Body of pancreas (tissue), 4 donors: ENCODE measurements around the gene ERAS. TPM values are rescaled to one million over a fixed set of nuclear protein-coding genes. Genes with fewer than 3 reads are reported as not detected.

Source experiments
- ATAC-seq: fragments of 150-250 bp; one replicate; pipeline ENCODE4 v1.9.1; 2016
- DNase-seq, 4 donors: peaks; one replicate each; pipeline ENCODE4 v3.0.0-alpha.2; 2019
- H3K27ac ChIP-seq, 4 donors: fragments of 200-600 bp; sonication (generic); 1 replicate in 3 of 4; 2 replicates in 1 of 4; pipeline versions ENCODE4 v1.5.1 to v1.6.1; 2016 to 2019; ENCODE audit warnings: mild to moderate bottlenecking in 1 of 4, mixed read lengths in 1 of 4, moderate library complexity in 1 of 4
- H3K27me3 ChIP-seq, 2 donors: fragments of 200-600 bp; sonication (generic); one replicate each; pipeline ENCODE4 v1.6.0; 2016; ENCODE audit warnings: mild to moderate bottlenecking in 1 of 2
- H3K36me3 ChIP-seq, 2 donors: fragments of 200-600 bp; sonication (generic); replicated peaks in 1 of 2; 2 replicates each; pipeline ENCODE4 v1.5.1; 2016; ENCODE audit warnings: low read depth in 2 of 2; ENCODE audit not compliant: insufficient read depth in 1 of 2
- H3K4me1 ChIP-seq: fragments of 200-600 bp; sonication (generic); one replicate; pipeline ENCODE4 v1.6.0; 2016
- H3K4me3 ChIP-seq, 2 donors: fragments of 200-600 bp; sonication (generic); 1 replicate in 1 of 2; 2 replicates in 1 of 2; pipeline ENCODE4 v1.5.1; 2016 to 2019
- H3K9me3 ChIP-seq, 3 donors: fragments of 200-600 bp; sonication (generic); 1 replicate in 2 of 3; 2 replicates in 1 of 3; pipeline ENCODE4 v1.5.1; 2016
- POLR2A ChIP-seq, 3 donors: fragments of 450-650 bp; IDR thresholded peaks; one replicate each; pipeline ENCODE4 v1.6.1; 2016; ENCODE audit warnings: antibody characterized with exemption in 3 of 3, mild to moderate bottlenecking in 2 of 3
- WGBS, 2 donors: methylation state at CpG; one replicate each; pipeline ENCODE4 v1.1.5; 2017; 5-methylcytosine and 5-hydroxymethylcytosine counted together
- intact Hi-C: fragments of 100-400 bp; cut with DNase I; formaldehyde crosslinking; loops from one replicate; pipeline ENCODE4 v1.15.1; 2023
- total RNA-seq, 2 donors: library from RNA; depleted of rRNA; stranded (reverse); fragments of >200 nt; gene quantifications; one replicate each; pipeline ENCODE4 v1.1.0, GENCODE V29; 2016
- TF ChIP-seq, protein P1 (sequence below), 7 experiments: fragments of 450-650 bp in 4 of 7; fragments of 200-600 bp in 3 of 7; sonication (generic) in 3 of 7; IDR thresholded peaks; one replicate each; pipeline ENCODE4 v1.5.1; 2016 to 2019; ENCODE audit warnings: antibody characterized with exemption in 7 of 7

ERAS gene
- total RNA-seq, 2 donors from 2014 or later, result not detected

DNA sequence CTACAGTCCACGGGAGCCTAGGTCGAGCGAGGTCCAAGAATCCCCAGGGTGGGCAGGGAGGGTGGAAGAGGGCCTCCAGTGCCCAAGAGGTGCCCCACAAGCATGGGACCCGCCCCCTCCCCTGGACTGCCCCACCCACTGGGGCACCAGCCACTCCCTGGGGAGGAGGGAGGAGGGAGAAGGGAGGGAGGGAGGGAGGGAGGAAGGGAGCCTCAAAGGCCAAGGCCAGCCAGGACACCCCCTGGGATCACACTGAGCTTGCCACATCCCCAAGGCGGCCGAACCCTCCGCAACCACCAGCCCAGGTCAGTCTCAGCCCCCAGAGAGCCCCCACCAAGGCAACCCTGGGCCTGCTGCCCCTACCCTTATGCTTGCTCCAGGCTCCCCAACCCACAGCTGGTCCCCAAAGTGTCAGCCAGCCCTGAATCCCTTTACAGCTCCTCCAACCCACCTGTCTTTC lies 39.9 kb upstream of the ERAS start, which contains the start of gene GATA1:
GATA1 (plus strand) TSS at position 250 of the 460 bp plus-strand sequence. CDS start 4,520 bp downstream, outside the sequence.
- Histone ChIP-seq H3K4me1 (no peaks in the 10 kb centered on the region), H3K27ac (no peak within 1 kb of the TSS), H3K27me3 (no peaks in the 10 kb centered on the region), H3K4me3 (no peak within 1 kb of the TSS), H3K9me3 (no peaks in the 10 kb centered on the region), H3K36me3 (no peaks in the 10 kb centered on the region)
- ATAC-seq, result no peak
- intact Hi-C loops, result no loop called here
- no peak for DNase-seq
- 69% methylated on average over 6 of the region's 7 CpGs; no CpG with 5 or more reads in 1 of the 2 donors for WGBS, 2 donors
- no peak for TF ChIP-seq POLR2A (IDR thresholded peaks at IDR 0.05)
- TF ChIP-seq, protein P1, sequence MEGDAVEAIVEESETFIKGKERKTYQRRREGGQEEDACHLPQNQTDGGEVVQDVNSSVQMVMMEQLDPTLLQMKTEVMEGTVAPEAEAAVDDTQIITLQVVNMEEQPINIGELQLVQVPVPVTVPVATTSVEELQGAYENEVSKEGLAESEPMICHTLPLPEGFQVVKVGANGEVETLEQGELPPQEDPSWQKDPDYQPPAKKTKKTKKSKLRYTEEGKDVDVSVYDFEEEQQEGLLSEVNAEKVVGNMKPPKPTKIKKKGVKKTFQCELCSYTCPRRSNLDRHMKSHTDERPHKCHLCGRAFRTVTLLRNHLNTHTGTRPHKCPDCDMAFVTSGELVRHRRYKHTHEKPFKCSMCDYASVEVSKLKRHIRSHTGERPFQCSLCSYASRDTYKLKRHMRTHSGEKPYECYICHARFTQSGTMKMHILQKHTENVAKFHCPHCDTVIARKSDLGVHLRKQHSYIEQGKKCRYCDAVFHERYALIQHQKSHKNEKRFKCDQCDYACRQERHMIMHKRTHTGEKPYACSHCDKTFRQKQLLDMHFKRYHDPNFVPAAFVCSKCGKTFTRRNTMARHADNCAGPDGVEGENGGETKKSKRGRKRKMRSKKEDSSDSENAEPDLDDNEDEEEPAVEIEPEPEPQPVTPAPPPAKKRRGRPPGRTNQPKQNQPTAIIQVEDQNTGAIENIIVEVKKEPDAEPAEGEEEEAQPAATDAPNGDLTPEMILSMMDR (IDR thresholded peaks at IDR 0.05), result no peak

DNA sequence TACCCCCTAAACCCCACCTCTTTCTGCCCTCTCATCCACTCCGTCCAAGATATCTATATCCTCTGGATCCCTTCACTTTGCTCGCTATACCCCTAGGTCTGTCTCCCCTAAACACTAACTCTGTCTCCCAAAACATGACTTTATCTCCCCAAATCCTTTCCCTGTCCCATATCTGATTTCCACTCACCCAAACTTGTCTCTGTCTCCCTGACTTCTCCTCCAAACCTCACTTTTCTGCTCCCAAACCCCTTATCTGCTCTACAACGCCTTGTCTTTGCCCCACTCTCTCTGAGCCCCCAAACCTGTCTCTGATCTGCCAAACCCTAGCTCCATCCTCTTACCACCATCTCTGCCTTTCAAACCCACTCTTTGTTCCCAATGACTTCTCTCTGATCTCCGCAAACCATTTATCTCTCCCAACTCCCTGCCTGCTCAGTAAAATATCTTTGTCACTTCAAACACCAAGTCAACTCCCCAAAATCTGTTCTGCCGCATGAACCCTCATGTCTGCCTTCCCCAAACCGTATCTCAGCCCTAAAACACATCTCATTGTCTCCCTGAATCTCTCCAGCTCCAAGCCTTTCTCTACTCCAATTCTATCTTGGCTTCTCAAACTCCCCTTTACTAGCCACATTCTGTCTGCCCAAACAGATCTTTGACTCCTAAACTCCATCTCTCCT lies 39.3 kb upstream of the ERAS start:
- no peak for TF ChIP-seq POLR2A (IDR thresholded peaks at IDR 0.05)
- TF ChIP-seq, protein P1 (IDR thresholded peaks at IDR 0.05), result no peak
- no peak overlapping the region for H3K4me3 ChIP-seq
- H3K36me3 ChIP-seq, result no peaks in the 10 kb centered on the region
- WGBS, 2 donors, result 44 to 57% methylated on average over 4 to 6 of the region's 6 CpGs
- H3K27me3 ChIP-seq, result no peaks in the 10 kb centered on the region
- H3K9me3 ChIP-seq, result no peaks in the 10 kb centered on the region
- ATAC-seq (no peak), DNase-seq (no peak)
- no peaks in the 10 kb centered on the region for H3K4me1 ChIP-seq
- H3K27ac ChIP-seq, result no peak overlapping the region
- intact Hi-C loops, result no loop called here

DNA sequence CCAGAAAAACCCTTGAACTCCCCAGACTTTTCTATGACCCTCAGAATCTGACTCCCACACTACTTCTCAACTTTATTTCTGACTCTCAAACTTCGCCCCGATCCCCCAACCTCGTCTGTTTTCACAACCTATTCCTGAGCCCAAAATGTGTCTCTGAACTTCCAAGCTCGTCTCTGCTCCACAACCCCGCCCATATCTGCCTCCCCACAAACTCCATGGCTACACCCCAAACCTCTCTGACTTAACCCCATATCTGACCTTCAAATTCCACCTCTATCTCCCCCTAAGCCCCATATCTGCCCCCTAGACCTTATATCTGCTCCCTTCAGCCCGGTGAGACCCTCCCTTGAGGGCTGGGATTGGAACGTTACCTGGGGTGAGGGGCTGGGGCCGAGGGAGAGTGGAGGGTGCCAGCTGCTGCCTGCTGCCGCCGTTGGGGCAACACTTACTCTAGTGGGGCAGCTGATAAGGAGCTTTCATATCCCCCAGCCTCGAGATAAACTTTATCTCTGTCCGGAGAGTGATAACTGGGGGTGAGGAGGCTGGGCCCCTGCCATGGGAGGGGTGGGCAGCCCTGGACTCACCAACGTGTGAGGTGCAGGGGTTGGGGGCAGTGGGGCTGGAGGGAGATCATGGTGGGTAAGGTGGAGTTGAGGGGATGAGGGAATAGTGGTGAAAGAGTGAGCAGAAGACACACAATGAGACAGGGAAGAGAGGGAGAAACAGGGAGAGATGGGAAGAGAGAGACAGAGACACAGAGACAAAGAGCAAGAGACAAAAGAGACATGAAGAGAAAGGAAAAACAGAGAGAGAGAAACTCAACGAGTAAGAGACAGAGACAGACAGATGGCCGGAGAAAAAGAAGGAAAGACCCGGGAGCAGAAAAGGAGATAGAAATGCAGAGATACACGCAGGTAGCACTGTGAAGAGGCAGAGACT lies 38.5 kb upstream of the ERAS start:
- 34 to 35% methylated on average over 17 of the region's 17 CpGs for WGBS, 2 donors
- intact Hi-C loops, result no loop called here
- TF ChIP-seq POLR2A (IDR thresholded peaks at IDR 0.05), result no peak
- TF ChIP-seq, protein P1 (IDR thresholded peaks at IDR 0.05), result no peak

GRCh38 chrX:48789366-48790220 lies 36.7 kb upstream of the ERAS start:
- DNase-seq, result no peak
- Histone ChIP-seq H3K27ac (no peak overlapping the region), H3K36me3 (no peaks in the 10 kb centered on the region), H3K27me3 (no peaks in the 10 kb centered on the region), H3K9me3 (no peaks in the 10 kb centered on the region), H3K4me3 (no peak overlapping the region), H3K4me1 (no peaks in the 10 kb centered on the region)
- intact Hi-C loops, result no loop called here
- TF ChIP-seq, protein P1 (IDR thresholded peaks at IDR 0.05), result no peak
- no peak for TF ChIP-seq POLR2A (IDR thresholded peaks at IDR 0.05)
- ATAC-seq, result no peak
- 35 to 58% methylated on average over 5 to 6 of the region's 7 CpGs for WGBS, 2 donors

More for the DNA sequence above, 38.5 kb upstream of the ERAS start:
- Histone ChIP-seq H3K36me3 (no peaks in the 10 kb centered on the region), H3K27me3 (no peaks in the 10 kb centered on the region), H3K9me3 (no peaks in the 10 kb centered on the region), H3K4me3 (no peak overlapping the region), H3K4me1 (no peaks in the 10 kb centered on the region), H3K27ac (no peak overlapping the region)
- ATAC-seq, result no peak
- no peak for DNase-seq
